ENCODE results near the gene NREP. TPM values are rescaled to one million over a fixed set of nuclear protein-coding genes. Genes with fewer than 3 reads are reported as not detected.

The NREP gene
- total RNA-seq, 1 experiment from 2014 or later, result 163 TPM

GRCh38 chr5:111779922-111780292, 22.9 kb upstream of the NREP start:
- WGBS (ENCODE audit: extremely low coverage, insufficient read length, low lambda C conversion rate), result no CpG with 5 or more reads among the region's 4 CpGs
- Histone ChIP-seq H3K4me1 (ENCODE audit: insufficient read depth, low read length) (peaks cover 2% of the 10 kb centered on the region; the same call in 1 of the 2 replicates), H2BK5ac (ENCODE audit: insufficient read length, low read length) (no peak overlapping the region), H4K8ac (replicated peaks; ENCODE audit: insufficient read length, low read depth, low read length) (no peak overlapping the region), H3K14ac (ENCODE audit: insufficient read depth, low read length) (no peak overlapping the region), H3K9me3 (ENCODE audit: control insufficient read depth, low read depth, low read length) (no peaks in the 10 kb centered on the region), H3T11ph (ENCODE audit: low read length) (no peak overlapping the region), H3K27ac (ENCODE audit: insufficient read length, low read depth, low read length) (no peak overlapping the region), H3K18ac (ENCODE audit: insufficient read length, low read depth, low read length) (no peak overlapping the region), H3K79me1 (ENCODE audit: insufficient read depth, low read depth, low read length, poor library complexity, severe bottlenecking) (no peaks in the 10 kb centered on the region), H4K5ac (ENCODE audit: insufficient read length, low read depth, low read length) (no peak overlapping the region), H4K91ac (ENCODE audit: insufficient read length, low read depth, low read length) (no peak overlapping the region), H2AFZ (ENCODE audit: low read length) (no peak overlapping the region), H2AK5ac (ENCODE audit: insufficient read length, low read length) (no peak overlapping the region), H2BK15ac (ENCODE audit: low read depth, low read length) (no peak overlapping the region), H3K4ac (ENCODE audit: low read depth, low read length) (no peak overlapping the region), H3K23me2 (ENCODE audit: insufficient read length, low read depth, low read length, poor library complexity, severe bottlenecking) (no peaks in the 10 kb centered on the region), H2BK20ac (ENCODE audit: low read depth, low read length, poor library complexity, severe bottlenecking) (no peak overlapping the region), H3K27me3 (ENCODE audit: insufficient read depth, low read length) (no peaks in the 10 kb centered on the region), H3K79me2 (ENCODE audit: insufficient read depth, low read length) (no peaks in the 10 kb centered on the region), H3K23ac (ENCODE audit: insufficient read length, low read depth, low read length) (no peak overlapping the region), H3K56ac (ENCODE audit: insufficient read length, low read depth, low read length) (no peak overlapping the region), H4K20me1 (ENCODE audit: control insufficient read depth, insufficient read depth, insufficient read length) (no peaks in the 10 kb centered on the region), H2BK120ac (ENCODE audit: low read depth, low read length, poor library complexity, severe bottlenecking) (no peak overlapping the region), H2BK12ac (ENCODE audit: insufficient read length, low read depth, low read length) (no peak overlapping the region), H3K9ac (ENCODE audit: extremely low read depth, insufficient read length, low read length) (no peak overlapping the region), H3K4me2 (ENCODE audit: insufficient read depth, insufficient read length, low read length) (no peak overlapping the region)
- Mint-ChIP-seq H3K4me3 (no peak overlapping the region), H3K4me1 (peaks cover 12 to 21% of the 10 kb centered on the region in 2 experiments), H3K9me3 (no peaks in the 10 kb centered on the region), H3K36me3 (ENCODE audit: insufficient read depth in 1 of 3, low read depth in 3 of 3) (no peaks in the 10 kb centered on the region), H3K27me3 (ENCODE audit: low read depth) (no peaks in the 10 kb centered on the region), H3K27ac (no peak overlapping the region)
- DNase-seq, result no peak
- no peak for TF ChIP-seq CTCF (conservative IDR thresholded peaks at IDR 0.05)
